DMS53 (cell line): ENCODE results near the gene MTCH1.
A peak's percentile ranks its signal among the peaks of the same experiment; 100 is the strongest.

Source experiments
- DNase-seq: peaks from one replicate; lab custom pipeline; 2025; lab: John Stamatoyannopoulos, UW

Gene MTCH1

GRCh38 chr6:37017606-37018197, 31.7 kb upstream of the MTCH1 start:
- DNase-seq, result no peak

GRCh38 chr6:37016995-37017394, 31.0 kb upstream of the MTCH1 start:
- DNase-seq, result no peak

- DNase-seq, result no peak
These were observed 29.5 kb upstream of the MTCH1 start for GRCh38 chr6:37015532-37015931.

- no peak for DNase-seq
These were observed 28.7 kb upstream of the MTCH1 start for GRCh38 chr6:37014667-37015066.

GRCh38 chr6:37013516-37014491, 27.8 kb upstream of the MTCH1 start:
- DNase-seq, result no peak

- no peak for DNase-seq
These were observed 25.8 kb upstream of the MTCH1 start for GRCh38 chr6:37011656-37012378.

GRCh38 chr6:37010402-37010892, 24.5 kb upstream of the MTCH1 start:
- no peak for DNase-seq

- DNase-seq, result no peak
These were observed 22.8 kb upstream of the MTCH1 start for GRCh38 chr6:37008484-37009465.

- DNase-seq, result no peak
These were observed 21.5 kb upstream of the MTCH1 start for GRCh38 chr6:37007340-37008043.

DNA sequence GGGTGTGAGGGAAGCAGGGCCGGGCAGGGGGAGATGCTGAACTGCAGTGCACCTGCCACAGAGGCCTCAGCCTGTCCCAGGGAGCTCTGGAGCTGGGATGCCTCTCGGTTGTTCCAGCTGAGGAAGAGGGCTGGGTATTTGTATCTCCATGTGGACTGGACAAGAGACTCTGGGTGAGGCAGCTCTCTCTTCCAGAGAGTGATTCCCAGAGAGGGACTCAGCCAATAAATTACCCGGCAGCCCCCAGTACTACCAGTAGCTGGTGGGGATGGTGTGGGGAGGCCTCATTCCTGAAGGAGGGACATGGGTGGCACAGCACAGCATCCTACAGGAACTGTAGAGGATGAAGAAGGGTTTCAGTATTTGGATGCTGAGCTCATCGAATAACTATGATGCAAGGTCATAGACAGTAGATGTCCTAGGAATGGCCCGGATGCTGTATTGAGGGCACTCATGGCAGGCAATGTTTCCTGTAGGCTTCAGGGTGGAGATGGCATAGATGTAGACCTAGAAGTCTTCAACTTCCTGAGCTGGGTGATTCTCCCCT, 20.9 kb upstream of the MTCH1 start:
- DNase-seq, result no peak

DNA sequence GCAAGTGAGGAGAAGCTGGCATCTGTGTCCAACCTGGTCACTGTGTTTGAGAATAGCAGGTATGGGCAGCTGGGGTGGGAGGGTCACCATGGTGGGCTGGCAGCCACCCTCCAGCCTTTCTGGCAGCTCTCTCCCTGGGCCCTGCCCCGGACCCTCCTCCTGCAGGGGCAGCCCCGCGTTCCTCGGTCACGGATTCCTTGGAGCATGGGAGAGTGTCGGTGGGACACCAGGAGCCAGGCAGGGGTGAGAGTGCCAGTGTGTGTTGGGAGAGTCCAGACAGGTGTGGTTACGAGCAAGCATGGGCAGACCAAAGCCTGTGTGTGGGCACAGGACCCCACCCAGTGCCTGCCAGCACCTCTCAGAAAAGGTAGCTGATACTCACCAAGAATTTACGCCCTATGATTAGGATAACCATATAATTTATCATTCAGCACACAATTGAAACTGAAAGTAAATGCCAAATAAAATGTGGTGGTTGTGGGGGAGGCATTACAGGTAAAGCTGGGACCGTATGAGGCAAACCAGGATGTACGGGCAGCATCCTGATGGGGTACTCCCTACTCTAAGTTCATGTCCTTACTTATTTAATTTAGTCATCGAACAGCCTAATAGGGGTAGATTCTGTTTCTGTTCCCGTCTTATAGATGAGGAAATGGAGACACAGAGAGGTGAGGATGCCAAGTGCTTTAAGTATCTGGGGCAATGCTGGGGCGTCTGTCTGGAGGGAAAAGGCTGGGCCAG, 20.0 kb upstream of the MTCH1 start:
- no peak for DNase-seq

- DNase-seq, result no peak
These were observed 19.2 kb upstream of the MTCH1 start, which contains the start of gene FGD2 for GRCh38 chr6:37005061-37005810. Gene FGD2, plus strand, starts transcription at chr6:37005655. Its CDS starts 163 bp downstream, at chr6:37005818.

DNA sequence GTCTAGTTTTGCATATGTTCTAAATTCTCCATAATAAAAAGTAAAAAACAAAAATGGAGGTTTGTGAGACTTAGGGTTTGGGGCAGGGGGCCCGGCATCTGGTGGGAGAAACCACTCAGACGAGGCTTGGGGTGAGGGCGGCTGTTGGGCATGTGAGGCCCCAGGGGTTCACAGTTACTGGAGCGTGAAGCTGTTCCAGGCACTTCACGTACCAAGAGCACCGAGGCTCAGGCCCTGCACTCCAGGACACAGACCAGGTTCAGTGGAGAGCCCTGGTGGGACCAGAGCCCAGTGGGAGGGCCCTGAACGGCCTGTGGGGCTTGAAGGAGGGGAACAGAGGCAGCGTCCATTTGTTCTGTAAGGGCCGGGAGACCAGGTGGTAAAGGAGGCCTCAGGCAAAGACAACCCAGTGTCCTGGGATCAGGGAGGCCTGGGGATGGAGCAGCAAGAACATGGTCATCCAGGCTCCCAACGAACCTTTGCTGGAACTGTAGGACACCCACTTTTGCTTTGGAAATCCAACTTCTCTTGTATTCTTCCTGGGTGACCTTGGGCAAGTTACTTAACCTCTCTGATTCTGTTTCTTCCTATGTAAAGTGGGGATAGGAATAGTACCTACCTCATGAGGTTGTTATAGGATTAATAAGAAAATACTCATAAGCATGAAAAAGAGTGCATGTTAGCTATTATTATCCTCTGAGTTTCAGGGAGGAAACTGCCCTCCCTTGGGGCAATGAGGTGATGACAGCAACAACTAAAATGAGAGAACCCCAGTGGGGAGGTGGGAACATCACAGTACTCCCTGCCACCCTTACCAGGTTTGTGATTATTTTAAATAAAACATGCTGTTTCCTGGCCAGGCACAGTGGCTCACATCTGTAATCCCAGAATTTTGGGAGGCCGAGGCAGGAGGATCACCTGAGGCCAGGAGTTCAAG, 18.3 kb upstream of the MTCH1 start:
- DNase-seq, result no peak

GRCh38 chr6:36999751-37000125, 13.7 kb upstream of the MTCH1 start:
- DNase-seq, result no peak

- peak; percentile 73 for DNase-seq
These were observed 13.2 kb upstream of the MTCH1 start for GRCh38 chr6:36999061-36999750.

GRCh38 chr6:36998723-36999038, 12.7 kb upstream of the MTCH1 start:
- DNase-seq, result no peak
